ENCODE measurements around the gene FMNL2. TPM values are rescaled to one million over a fixed set of nuclear protein-coding genes. Genes with fewer than 3 reads are reported as not detected.

The FMNL2 gene
- total RNA-seq, 1 experiment from 2014 or later: 33.6 TPM

- Mint-ChIP-seq H3K36me3 (ENCODE audit: insufficient read depth in 1 of 3, low read depth in 3 of 3) (peaks cover 4 to 31% (median 19%) of the 10 kb centered on the region in 3 experiments; a peak in 6 of 7 replicates), H3K27ac (peak overlapping the region in 1 of 3 experiments; percentile 96; a peak in 4 of 7 replicates), H3K9me3 (no peaks in the 10 kb centered on the region), H3K27me3 (ENCODE audit: low read depth) (no peaks in the 10 kb centered on the region), H3K4me1 (peaks cover 12 to 41% of the 10 kb centered on the region in 2 experiments), H3K4me3 (no peak overlapping the region)
- TF ChIP-seq CTCF (conservative IDR thresholded peaks at IDR 0.05): no peak
- Histone ChIP-seq H4K5ac (ENCODE audit: insufficient read length, low read depth, low read length) (no peak overlapping the region), H2BK15ac (ENCODE audit: low read depth, low read length) (no peak overlapping the region), H3T11ph (ENCODE audit: low read length) (no peak overlapping the region), H3K79me1 (ENCODE audit: insufficient read depth, low read depth, low read length, poor library complexity, severe bottlenecking) (no peaks in the 10 kb centered on the region), H3K4me2 (ENCODE audit: insufficient read depth, insufficient read length, low read length) (no peak overlapping the region), H3K4ac (ENCODE audit: low read depth, low read length) (no peak overlapping the region), H4K91ac (ENCODE audit: insufficient read length, low read depth, low read length) (no peak overlapping the region), H2BK20ac (ENCODE audit: low read depth, low read length, poor library complexity, severe bottlenecking) (no peak overlapping the region), H2BK5ac (ENCODE audit: insufficient read length, low read length) (no peak overlapping the region), H3K56ac (ENCODE audit: insufficient read length, low read depth, low read length) (no peak overlapping the region), H3K27ac (ENCODE audit: insufficient read length, low read depth, low read length) (no peak overlapping the region), H3K9me3 (ENCODE audit: control insufficient read depth, low read depth, low read length) (no peaks in the 10 kb centered on the region), H4K20me1 (ENCODE audit: control insufficient read depth, insufficient read depth, insufficient read length) (no peaks in the 10 kb centered on the region), H2AFZ (ENCODE audit: low read length) (no peak overlapping the region), H3K27me3 (ENCODE audit: insufficient read depth, low read length) (no peaks in the 10 kb centered on the region), H3K14ac (ENCODE audit: insufficient read depth, low read length) (no peak overlapping the region), H3K79me2 (ENCODE audit: insufficient read depth, low read length) (no peaks in the 10 kb centered on the region), H3K9ac (ENCODE audit: extremely low read depth, insufficient read length, low read length) (no peak overlapping the region), H2BK120ac (ENCODE audit: low read depth, low read length, poor library complexity, severe bottlenecking) (no peak overlapping the region), H4K8ac (replicated peaks; ENCODE audit: insufficient read length, low read depth, low read length) (no peak overlapping the region), H2AK5ac (ENCODE audit: insufficient read length, low read length) (no peak overlapping the region), H2BK12ac (ENCODE audit: insufficient read length, low read depth, low read length) (no peak overlapping the region), H3K23me2 (ENCODE audit: insufficient read length, low read depth, low read length, poor library complexity, severe bottlenecking) (no peaks in the 10 kb centered on the region), H3K23ac (ENCODE audit: insufficient read length, low read depth, low read length) (no peak overlapping the region), H3K18ac (ENCODE audit: insufficient read length, low read depth, low read length) (no peak overlapping the region), H3K4me1 (ENCODE audit: insufficient read depth, low read length) (peaks cover 3% of the 10 kb centered on the region; the same call in 1 of the 2 replicates)
- no CpG with 5 or more reads among the region's 9 CpGs for WGBS (ENCODE audit: extremely low coverage, insufficient read length, low lambda C conversion rate)
- DNase-seq: no peak
Measured at GRCh38 chr2:152647552-152647951, 312.6 kb downstream of the FMNL2 start.

All from H9 (cell line).